Measurements from ENCODE around the gene MAGED2. TPM values are rescaled to one million over a fixed set of nuclear protein-coding genes. Genes with fewer than 3 reads are reported as not detected.

Gene MAGED2
- polyA plus RNA-seq, 1 of the 3 experiments (the other 2 are of a cell fraction), result 202 TPM

DNA sequence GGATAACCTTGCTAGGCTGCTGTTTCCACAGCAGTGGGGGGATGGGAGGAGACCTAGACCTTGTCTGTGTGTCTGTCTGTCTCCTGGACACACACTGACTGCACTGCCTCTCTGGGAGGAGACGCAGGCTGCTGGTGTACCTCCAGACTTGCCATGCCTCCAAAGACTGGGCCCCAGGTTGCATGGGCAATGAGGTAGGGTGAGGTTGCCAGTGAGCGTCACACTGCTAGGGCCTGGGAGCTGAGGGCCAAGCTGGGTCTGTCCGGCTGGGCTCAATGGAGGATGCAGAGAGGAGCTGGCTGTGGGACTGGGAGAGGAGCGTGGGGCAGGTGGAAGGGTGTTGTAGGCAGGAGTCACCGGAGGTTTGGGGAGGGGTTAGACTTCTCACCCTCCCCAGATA, 16.6 kb downstream of the MAGED2 start:
- no peak overlapping the region for H3K27ac ChIP-seq (ENCODE audit: low read depth in 2 of 2, low read length in 1 of 2)
- WGBS (ENCODE audit: low lambda C conversion rate), result 49% methylated on average over 5 of the region's 5 CpGs
- no peaks in the 10 kb centered on the region for H4K20me1 ChIP-seq (ENCODE audit: insufficient read depth)
- H3F3A ChIP-seq (replicated peaks; ENCODE audit: insufficient read depth), result no peaks in the 10 kb centered on the region
- ChIA-PET POLR2A (no interaction called here), CTCF (no interaction called here)
- H3K27me3 ChIP-seq (ENCODE audit: insufficient read depth), result no peaks in the 10 kb centered on the region
- no peak overlapping the region for H3K9ac ChIP-seq
- TF ChIP-seq FOXJ3 (CRISPR knock-in tag; IDR thresholded peaks at IDR 0.05), result no peak
- no peak for TF ChIP-seq YY1 (IDR thresholded peaks at IDR 0.05; ENCODE audit: low read depth)
- no peak for TF ChIP-seq POLR2AphosphoS5 (IDR thresholded peaks at IDR 0.05; ENCODE audit: low read depth, low read length)
- TF ChIP-seq, protein P1, sequence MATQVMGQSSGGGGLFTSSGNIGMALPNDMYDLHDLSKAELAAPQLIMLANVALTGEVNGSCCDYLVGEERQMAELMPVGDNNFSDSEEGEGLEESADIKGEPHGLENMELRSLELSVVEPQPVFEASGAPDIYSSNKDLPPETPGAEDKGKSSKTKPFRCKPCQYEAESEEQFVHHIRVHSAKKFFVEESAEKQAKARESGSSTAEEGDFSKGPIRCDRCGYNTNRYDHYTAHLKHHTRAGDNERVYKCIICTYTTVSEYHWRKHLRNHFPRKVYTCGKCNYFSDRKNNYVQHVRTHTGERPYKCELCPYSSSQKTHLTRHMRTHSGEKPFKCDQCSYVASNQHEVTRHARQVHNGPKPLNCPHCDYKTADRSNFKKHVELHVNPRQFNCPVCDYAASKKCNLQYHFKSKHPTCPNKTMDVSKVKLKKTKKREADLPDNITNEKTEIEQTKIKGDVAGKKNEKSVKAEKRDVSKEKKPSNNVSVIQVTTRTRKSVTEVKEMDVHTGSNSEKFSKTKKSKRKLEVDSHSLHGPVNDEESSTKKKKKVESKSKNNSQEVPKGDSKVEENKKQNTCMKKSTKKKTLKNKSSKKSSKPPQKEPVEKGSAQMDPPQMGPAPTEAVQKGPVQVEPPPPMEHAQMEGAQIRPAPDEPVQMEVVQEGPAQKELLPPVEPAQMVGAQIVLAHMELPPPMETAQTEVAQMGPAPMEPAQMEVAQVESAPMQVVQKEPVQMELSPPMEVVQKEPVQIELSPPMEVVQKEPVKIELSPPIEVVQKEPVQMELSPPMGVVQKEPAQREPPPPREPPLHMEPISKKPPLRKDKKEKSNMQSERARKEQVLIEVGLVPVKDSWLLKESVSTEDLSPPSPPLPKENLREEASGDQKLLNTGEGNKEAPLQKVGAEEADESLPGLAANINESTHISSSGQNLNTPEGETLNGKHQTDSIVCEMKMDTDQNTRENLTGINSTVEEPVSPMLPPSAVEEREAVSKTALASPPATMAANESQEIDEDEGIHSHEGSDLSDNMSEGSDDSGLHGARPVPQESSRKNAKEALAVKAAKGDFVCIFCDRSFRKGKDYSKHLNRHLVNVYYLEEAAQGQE (IDR thresholded peaks at IDR 0.05; ENCODE audit: low read depth, low read length), result no peak
- no peak for TF ChIP-seq TAF1 (IDR thresholded peaks at IDR 0.05; ENCODE audit: borderline replicate concordance, low read depth, low read length)
- TF ChIP-seq EP300 (IDR thresholded peaks at IDR 0.05; ENCODE audit: borderline replicate concordance in 1 of 2, low read depth in 1 of 2, low read length in 1 of 2), result no peak
- no peak for TF ChIP-seq MEF2A (IDR thresholded peaks at IDR 0.05; ENCODE audit: borderline replicate concordance, low read depth)
- no peak for TF ChIP-seq CHD2 (IDR thresholded peaks at IDR 0.05; ENCODE audit: low read length, partially characterized antibody)
- no peak for TF ChIP-seq SIN3A (IDR thresholded peaks at IDR 0.05; ENCODE audit: borderline replicate concordance, low read depth, low read length)
- TF ChIP-seq TCF12 (IDR thresholded peaks at IDR 0.05), result no peak
- TF ChIP-seq RXRA (IDR thresholded peaks at IDR 0.05; ENCODE audit: borderline replicate concordance, low read depth), result no peak
- TF ChIP-seq EZH2phosphoT487 (IDR thresholded peaks at IDR 0.05; ENCODE audit: borderline replicate concordance, low read depth), result no peak
- no peak for DNase-seq
- H2AFZ ChIP-seq (ENCODE audit: low read depth), result no peak overlapping the region
- no peaks in the 10 kb centered on the region for H3K9me2 ChIP-seq
- H3K9me3 ChIP-seq, result no peaks in the 10 kb centered on the region
- no peak overlapping the region for H3K4me3 ChIP-seq (ENCODE audit: low read depth in 2 of 2, low read length in 1 of 2)
- H3K4me1 ChIP-seq (ENCODE audit: control insufficient read depth in 1 of 2, insufficient read depth in 2 of 2, low read depth in 1 of 2, low read length in 1 of 2), result no peaks in the 10 kb centered on the region
- H3K79me2 ChIP-seq (ENCODE audit: insufficient read depth), result no peaks in the 10 kb centered on the region
- no peaks in the 10 kb centered on the region for H3K36me3 ChIP-seq (replicated peaks in 1 of 2; ENCODE audit: control insufficient read depth in 1 of 2, insufficient read depth in 2 of 2, low read length in 1 of 2)
- no peak overlapping the region for H3K4me2 ChIP-seq

DNA sequence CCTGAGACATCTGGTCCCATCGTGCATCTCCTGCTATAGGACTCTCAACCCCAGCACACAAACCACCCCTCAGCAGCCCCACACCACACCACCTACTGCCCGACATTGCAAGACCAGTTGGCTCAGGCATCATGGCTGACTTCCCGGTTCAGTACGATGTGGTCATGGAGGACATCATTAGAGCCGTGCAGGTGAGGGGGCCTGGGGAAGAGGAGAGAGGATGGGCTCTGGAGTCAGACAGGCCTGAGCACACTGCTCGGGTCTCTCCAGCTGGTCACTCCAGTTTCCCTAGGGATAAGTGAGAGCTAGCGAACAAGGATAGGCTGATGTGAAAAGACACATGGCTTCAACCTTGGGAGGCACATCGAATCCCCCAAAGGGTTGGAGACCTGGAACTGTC, 17.2 kb downstream of the MAGED2 start:
- 43% methylated on average over 8 of the region's 8 CpGs for WGBS (ENCODE audit: low lambda C conversion rate)

More for the DNA sequence above, 17.2 kb downstream of the MAGED2 start:
- Histone ChIP-seq H3K4me1 (ENCODE audit: control insufficient read depth in 1 of 2, insufficient read depth in 2 of 2, low read depth in 1 of 2, low read length in 1 of 2) (no peaks in the 10 kb centered on the region), H3K9me3 (no peaks in the 10 kb centered on the region), H2AFZ (ENCODE audit: low read depth) (no peak overlapping the region), H3K27ac (ENCODE audit: low read depth in 2 of 2, low read length in 1 of 2) (no peak overlapping the region), H3K4me3 (ENCODE audit: low read depth in 2 of 2, low read length in 1 of 2) (no peak overlapping the region), H3F3A (replicated peaks; ENCODE audit: insufficient read depth) (no peaks in the 10 kb centered on the region), H3K79me2 (ENCODE audit: insufficient read depth) (no peaks in the 10 kb centered on the region), H3K36me3 (replicated peaks in 1 of 2; ENCODE audit: control insufficient read depth in 1 of 2, insufficient read depth in 2 of 2, low read length in 1 of 2) (no peaks in the 10 kb centered on the region), H4K20me1 (ENCODE audit: insufficient read depth) (no peaks in the 10 kb centered on the region), H3K9me2 (no peaks in the 10 kb centered on the region), H3K27me3 (ENCODE audit: insufficient read depth) (no peaks in the 10 kb centered on the region), H3K9ac (no peak overlapping the region), H3K4me2 (no peak overlapping the region)
- ChIA-PET POLR2A (no interaction called here), CTCF (no interaction called here)
- no peak for TF ChIP-seq RXRA (IDR thresholded peaks at IDR 0.05; ENCODE audit: borderline replicate concordance, low read depth)
- TF ChIP-seq, protein P1 (IDR thresholded peaks at IDR 0.05; ENCODE audit: low read depth, low read length), result no peak
- TF ChIP-seq, protein P2, sequence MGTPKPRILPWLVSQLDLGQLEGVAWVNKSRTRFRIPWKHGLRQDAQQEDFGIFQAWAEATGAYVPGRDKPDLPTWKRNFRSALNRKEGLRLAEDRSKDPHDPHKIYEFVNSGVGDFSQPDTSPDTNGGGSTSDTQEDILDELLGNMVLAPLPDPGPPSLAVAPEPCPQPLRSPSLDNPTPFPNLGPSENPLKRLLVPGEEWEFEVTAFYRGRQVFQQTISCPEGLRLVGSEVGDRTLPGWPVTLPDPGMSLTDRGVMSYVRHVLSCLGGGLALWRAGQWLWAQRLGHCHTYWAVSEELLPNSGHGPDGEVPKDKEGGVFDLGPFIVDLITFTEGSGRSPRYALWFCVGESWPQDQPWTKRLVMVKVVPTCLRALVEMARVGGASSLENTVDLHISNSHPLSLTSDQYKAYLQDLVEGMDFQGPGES (IDR thresholded peaks at IDR 0.05; ENCODE audit: low read depth, low read length), result no peak
- DNase-seq, result no peak

Data from SK-N-SH (cell line).